Keratinocyte (primary cell): ENCODE results near the gene FBXW9.

Source experiments
- CTCF ChIP-seq, 3 experiments: IDR thresholded peaks in 1 of 3; conservative IDR thresholded peaks in 1 of 3; optimal IDR thresholded peaks in 1 of 3; 2 replicates in 2 of 3; 3 replicates in 1 of 3; pipeline versions ENCODE3 to v1.5.1; 2011; ENCODE audit warnings: low read length in 3 of 3, mild to moderate bottlenecking in 3 of 3, moderate library complexity in 2 of 3, control low read depth in 1 of 3, inconsistent platforms in 1 of 3; ENCODE audit not compliant: insufficient read depth in 2 of 3; ENCODE audit errors: extremely low read depth in 1 of 3
- EZH2 ChIP-seq: IDR thresholded peaks from one replicate; pipeline ENCODE4 v1.6.1; 2012; ENCODE audit warnings: inconsistent platforms, mild to moderate bottlenecking, low read length, moderate library complexity

GRCh38 chr19:12726988-12727316 is 30.5 kb upstream of the FBXW9 start:
- TF ChIP-seq EZH2 (no peak), CTCF (optimal IDR thresholded peaks at IDR 0.05 in 1 of 3, IDR thresholded peaks at IDR 0.05 in 1 of 3, conservative IDR thresholded peaks at IDR 0.05 in 1 of 3; ENCODE audit: extremely low read depth in 1 of 3, insufficient read depth in 2 of 3, low read length in 3 of 3) (no peak)
